Gastrocnemius medialis (tissue), 4 donors: Measurements from ENCODE around the gene TPSB2. TPM values are rescaled to one million over a fixed set of nuclear protein-coding genes. Genes with fewer than 3 reads are reported as not detected.

ENCODE experiments used
- ATAC-seq, 2 donors: fragments of 150-250 bp; one replicate each; pipeline ENCODE4 v1.9.1; 2016
- DNase-seq, 2 donors: peaks; one replicate each; pipeline ENCODE4 v3.0.0-alpha.2; 2019
- H3K27ac ChIP-seq, 4 donors: fragments of 200-600 bp; sonication (generic); 1 replicate in 1 of 4; 2 replicates in 3 of 4; pipeline ENCODE4 v1.5.1; 2016 to 2018; ENCODE audit warnings: mild to moderate bottlenecking in 2 of 4, moderate library complexity in 1 of 4
- H3K27me3 ChIP-seq, 3 donors: fragments of 200-600 bp; sonication (generic) in 2 of 3; 1 replicate in 1 of 3; 2 replicates in 2 of 3; pipeline versions ENCODE4 v1.5.1 to v1.6.0; 2016 to 2019; ENCODE audit warnings: mild to moderate bottlenecking in 1 of 3, moderate library complexity in 1 of 3
- H3K36me3 ChIP-seq, 2 donors: fragments of 200-600 bp; sonication (generic) in 1 of 2; one replicate each; pipeline ENCODE4 v1.5.1; 2017 to 2018
- H3K4me1 ChIP-seq, 2 donors: fragments of 200-600 bp; sonication (generic) in 1 of 2; one replicate each; pipeline ENCODE4 v1.5.1; 2016 to 2017; ENCODE audit warnings: mild to moderate bottlenecking in 2 of 2
- H3K4me3 ChIP-seq, 4 donors: fragments of 200-600 bp; sonication (generic) in 3 of 4; 1 replicate in 1 of 4; 2 replicates in 3 of 4; pipeline ENCODE4 v1.5.1; 2016 to 2019; ENCODE audit warnings: mild to moderate bottlenecking in 2 of 4
- H3K9me3 ChIP-seq, 3 donors: fragments of 200-600 bp; sonication (generic) in 2 of 3; 1 replicate in 1 of 3; 2 replicates in 2 of 3; pipeline ENCODE4 v1.5.1; 2016 to 2019
- CTCF ChIP-seq, 5 experiments: fragments of 450-650 bp in 3 of 5; fragments of 200-600 bp in 2 of 5; sonication (generic) in 2 of 5; IDR thresholded peaks in 4 of 5; conservative IDR thresholded peaks in 1 of 5; 1 replicate in 4 of 5; 2 replicates in 1 of 5; pipeline ENCODE4 v1.5.1; 2016 to 2019; ENCODE audit warnings: antibody characterized with exemption in 5 of 5, mild to moderate bottlenecking in 3 of 5, moderate library complexity in 3 of 5
- POLR2A ChIP-seq, 2 donors: fragments of 450-650 bp; IDR thresholded peaks; one replicate each; pipeline ENCODE4 v1.6.1; 2017; ENCODE audit warnings: antibody characterized with exemption in 2 of 2, mild to moderate bottlenecking in 2 of 2, moderate library complexity in 2 of 2
- in situ Hi-C, 4 donors: fragments of 200-750 bp; cut with MboI; loops; one replicate each; pipeline versions ENCODE4 v1.15.0 to v1.8.0; 2017; ENCODE audit warnings: low sequenced_read_pairs in 4 of 4
- intact Hi-C: fragments of 100-400 bp; cut with DNase I; formaldehyde crosslinking; loops from one replicate; pipeline ENCODE4 v1.15.1; 2023; ENCODE audit warnings: low total_unique reads
- total RNA-seq, 4 donors: library from RNA; depleted of rRNA; stranded (reverse); fragments of >200 nt; gene quantifications; one replicate each; pipeline versions ENCODE4 v1.1.0 to v1.2.3, GENCODE V29; 2016

The TPSB2 gene
- total RNA-seq, 4 donors from 2014 or later = 3.7 to 14.3 (median 9.5) TPM

- Histone ChIP-seq H3K36me3 (no peaks in the 10 kb centered on the region), H3K4me1 (no peaks in the 10 kb centered on the region), H3K4me3 (no peak overlapping the region), H3K9me3 (no peaks in the 10 kb centered on the region), H3K27me3 (peaks cover 15 to 18% (median 18%) of the 10 kb centered on the region in 3 donors), H3K27ac (no peak overlapping the region)
- in situ Hi-C loops (no loop called here), intact Hi-C loops (no loop called here)
- DNase-seq = no peak
- ATAC-seq = no peak
- no peak for TF ChIP-seq CTCF (IDR thresholded peaks at IDR 0.05 in 4 of 5, conservative IDR thresholded peaks at IDR 0.05 in 1 of 5)
- no peak for TF ChIP-seq POLR2A (IDR thresholded peaks at IDR 0.05)
Measured at GRCh38 chr16:1276580-1276878, 46.5 kb upstream of the TPSB2 start.

GRCh38 chr16:1275791-1276579 lies 46.0 kb upstream of the TPSB2 start:
- H3K4me1 ChIP-seq = no peaks in the 10 kb centered on the region
- H3K27ac ChIP-seq = no peak overlapping the region
- H3K27me3 ChIP-seq = peaks cover 13 to 15% (median 15%) of the 10 kb centered on the region in 3 donors
- in situ Hi-C loops (no loop called here), intact Hi-C loops (no loop called here)
- DNase-seq = no peak
- TF ChIP-seq CTCF (IDR thresholded peaks at IDR 0.05 in 4 of 5, conservative IDR thresholded peaks at IDR 0.05 in 1 of 5) = no peak
- no peak for TF ChIP-seq POLR2A (IDR thresholded peaks at IDR 0.05)
- no peak for ATAC-seq
- H3K9me3 ChIP-seq = no peaks in the 10 kb centered on the region
- H3K36me3 ChIP-seq = no peaks in the 10 kb centered on the region
- no peak overlapping the region for H3K4me3 ChIP-seq

- ATAC-seq (no peak), DNase-seq (no peak)
- in situ Hi-C loops = no loop called here
- intact Hi-C loops = no loop called here
- Histone ChIP-seq H3K27me3 (peaks cover 12 to 15% (median 13%) of the 10 kb centered on the region in 3 donors), H3K9me3 (no peaks in the 10 kb centered on the region), H3K27ac (no peak overlapping the region), H3K36me3 (no peaks in the 10 kb centered on the region), H3K4me3 (no peak overlapping the region), H3K4me1 (no peaks in the 10 kb centered on the region)
- TF ChIP-seq POLR2A (IDR thresholded peaks at IDR 0.05) = no peak
- TF ChIP-seq CTCF (IDR thresholded peaks at IDR 0.05 in 4 of 5, conservative IDR thresholded peaks at IDR 0.05 in 1 of 5) = no peak
Measured at GRCh38 chr16:1274767-1275166, 44.8 kb upstream of the TPSB2 start.

- ATAC-seq = no peak
- no peak for DNase-seq
- H3K36me3 ChIP-seq = no peaks in the 10 kb centered on the region
- no peak overlapping the region for H3K27ac ChIP-seq
- TF ChIP-seq CTCF (IDR thresholded peaks at IDR 0.05 in 4 of 5, conservative IDR thresholded peaks at IDR 0.05 in 1 of 5) = no peak
- TF ChIP-seq POLR2A (IDR thresholded peaks at IDR 0.05) = no peak
- H3K4me3 ChIP-seq = no peak overlapping the region
- no peaks in the 10 kb centered on the region for H3K9me3 ChIP-seq
- in situ Hi-C loops = no loop called here
- intact Hi-C loops = no loop called here
- H3K4me1 ChIP-seq = no peaks in the 10 kb centered on the region
- H3K27me3 ChIP-seq = peaks cover 8 to 15% (median 13%) of the 10 kb centered on the region in 3 donors
Measured at GRCh38 chr16:1273816-1274215, 43.8 kb upstream of the TPSB2 start.
